PC-3 (cell line): ENCODE results near the gene LAMB4. TPM values are rescaled to one million over a fixed set of nuclear protein-coding genes. Genes with fewer than 3 reads are reported as not detected.

Experiments used
- ATAC-seq: fragments of 200-7000 bp; cut with Tn5 transposase; 2 replicates; pipeline ENCODE4 v1.9.1; 2020; ENCODE audit warnings: mild to moderate bottlenecking, moderate library complexity
- BruUV-seq: library from RNA; stranded (reverse); fragments of 400-500 nt; replicated peaks from 2 replicates; lab custom pipeline; 2021; lab: Mats Ljungman, UMichigan
- CTCF ChIA-PET: fragments of 300-600 bp; sonication (Branson Sonifier 250); formaldehyde crosslinking; loops from one replicate; lab custom pipeline; 2022; ENCODE audit warnings: antibody characterized with exemption; lab: Charles Lee
- POLR2A ChIA-PET: fragments of 300-600 bp; sonication (Branson Sonifier 250); formaldehyde crosslinking; loops from one replicate; lab custom pipeline; 2022; ENCODE audit warnings: antibody characterized with exemption; ENCODE audit not compliant: unreplicated experiment; lab: Charles Lee
- DNase-seq: peaks from one replicate; pipeline ENCODE4 v3.0.0-alpha.2; 2015
- H2AFZ ChIP-seq: fragments of 300-600 bp; sonication (generic); 2 replicates; pipeline ENCODE4 v1.6.0; 2016; ENCODE audit warnings: antibody characterized with exemption, low read length
- H3F3A ChIP-seq: fragments of 300-600 bp; sonication (generic); one replicate; pipeline ENCODE4 v1.6.0; 2017; ENCODE audit warnings: antibody characterized with exemption, low read length, control low read depth, mild to moderate bottlenecking; ENCODE audit not compliant: unreplicated experiment
- H3K27ac ChIP-seq: fragments of 300-600 bp; sonication (generic); 2 replicates; pipeline ENCODE4 v1.5.1; 2016; ENCODE audit warnings: mild to moderate bottlenecking, low read length
- H3K27me3 ChIP-seq: fragments of 300-600 bp; sonication (generic); 2 replicates; pipeline ENCODE4 v1.6.1; 2016; ENCODE audit warnings: low read length, mixed read lengths
- H3K36me3 ChIP-seq: fragments of 300-600 bp; sonication (generic); 2 replicates; pipeline ENCODE4 v1.6.1; 2016; ENCODE audit warnings: low read depth, mixed run types, low read length, mixed read lengths
- H3K4me1 ChIP-seq: fragments of 300-600 bp; sonication (generic); 2 replicates; pipeline ENCODE4 v1.5.1; 2016; ENCODE audit warnings: low read length; ENCODE audit not compliant: insufficient read depth
- H3K4me2 ChIP-seq: fragments of 300-600 bp; sonication (generic); 2 replicates; pipeline ENCODE4 v1.6.0; 2016; ENCODE audit warnings: low read length
- H3K4me3 ChIP-seq: fragments of 300-600 bp; sonication (generic); 2 replicates; pipeline ENCODE4 v1.5.1; 2016; ENCODE audit warnings: mild to moderate bottlenecking, low read length, mixed read lengths
- H3K79me2 ChIP-seq: fragments of 300-600 bp; sonication (generic); 2 replicates; pipeline ENCODE4 v1.6.1; 2017; ENCODE audit warnings: low read length, mixed read lengths
- H3K9ac ChIP-seq: fragments of 300-600 bp; sonication (generic); 2 replicates; pipeline ENCODE4 v1.6.0; 2016; ENCODE audit warnings: mild to moderate bottlenecking, low read length
- H3K9me2 ChIP-seq: fragments of 300-600 bp; sonication (generic); replicated peaks from 2 replicates; pipeline ENCODE4 v1.6.1; 2016; ENCODE audit warnings: mixed run types, low read length, mixed read lengths
- H3K9me3 ChIP-seq: fragments of 300-600 bp; sonication (generic); 2 replicates; pipeline ENCODE4 v1.6.1; 2016; ENCODE audit warnings: low read length, mixed read lengths
- H4K20me1 ChIP-seq: fragments of 300-600 bp; sonication (generic); 2 replicates; pipeline ENCODE4 v1.6.1; 2016; ENCODE audit warnings: low read length, mixed read lengths
- CTCF ChIP-seq: fragments of 300-600 bp; sonication (generic); conservative IDR thresholded peaks from 2 replicates; pipeline ENCODE4 v1.5.1; 2017; ENCODE audit warnings: antibody characterized with exemption, low read depth, mild to moderate bottlenecking, low read length
- EZH2 ChIP-seq: fragments of 300-600 bp; sonication (generic); IDR thresholded peaks from one replicate; pipeline ENCODE4 v1.6.1; 2017; ENCODE audit warnings: antibody characterized with exemption, mild to moderate bottlenecking, low read length; ENCODE audit not compliant: unreplicated experiment
- EZH2phosphoT487 ChIP-seq: fragments of 300-600 bp; sonication (generic); IDR thresholded peaks from 2 replicates; pipeline ENCODE4 v1.6.1; 2018; ENCODE audit warnings: mild to moderate bottlenecking, antibody characterized with exemption, low read length, borderline replicate concordance
- intact Hi-C: fragments of 100-400 bp; cut with micrococcal nuclease; formaldehyde crosslinking; loops from 2 replicates; pipeline ENCODE4 v1.9.0; 2023
- total RNA-seq: library from RNA; depleted of rRNA; stranded (reverse); fragments of >200 nt; gene quantifications from 2 replicates; pipeline ENCODE4 v1.2.3, GENCODE V29; 2014

Gene LAMB4
- total RNA-seq, 1 experiment from 2014 or later, result 0.04 TPM

- intact Hi-C loops, result loop anchor here (5.0 to 10.0 kb wide), 2 partner anchors 111 to 259 kb away; partner anchors contain the start of genes CBLL1 and DLD
- CTCF ChIA-PET, result no interaction called here
- no peaks in the 10 kb centered on the region for H3K9me3 ChIP-seq
- H3K27ac ChIP-seq, result peak overlapping the region; percentile 71
- ATAC-seq (no peak; the same call in 1 of the 2 replicates), DNase-seq (no peak)
- no peaks in the 10 kb centered on the region for H4K20me1 ChIP-seq
- peak overlapping the region; percentile 96 for H3K9ac ChIP-seq
- peaks cover 5% of the 10 kb centered on the region; the same call in 1 of the 2 replicates for H3K36me3 ChIP-seq
- H3K27me3 ChIP-seq, result no peaks in the 10 kb centered on the region
- peak overlapping the region; percentile 87 for H3K4me3 ChIP-seq
- no peak for TF ChIP-seq EZH2
- TF ChIP-seq EZH2phosphoT487, result no peak
- no peak for TF ChIP-seq CTCF
- peak overlapping the region; percentile 99 for H3K4me2 ChIP-seq
- peak overlapping the region; percentile 90 for H2AFZ ChIP-seq
- H3K9me2 ChIP-seq, result no peaks in the 10 kb centered on the region
- TSS peak; percentile 54 for BruUV-seq
- POLR2A ChIA-PET, result no interaction called here
- no peaks in the 10 kb centered on the region for H3F3A ChIP-seq
- peaks cover 47% of the 10 kb centered on the region for H3K4me1 ChIP-seq
- peaks cover 43% of the 10 kb centered on the region for H3K79me2 ChIP-seq
Observed at GRCh38 chr7:108003599-108003935, 126.6 kb downstream of the LAMB4 start.

- H3K9me2 ChIP-seq, result no peaks in the 10 kb centered on the region
- H4K20me1 ChIP-seq, result no peaks in the 10 kb centered on the region
- intact Hi-C loops, result loop anchor here (1.0 to 10.0 kb wide), 3 partner anchors 36 to 258 kb away; partner anchors contain the start of genes CBLL1 and DLD
- H3K4me3 ChIP-seq, result peak within 1 kb of the TSS; percentile 87
- H3F3A ChIP-seq, result no peaks in the 10 kb centered on the region
- ATAC-seq, result peak; percentile 64
- peak within 1 kb of the TSS; percentile 96 for H3K9ac ChIP-seq
- TF ChIP-seq EZH2phosphoT487 (no peak), CTCF (no peak), EZH2 (no peak)
- H2AFZ ChIP-seq, result peak within 1 kb of the TSS; percentile 90
- H3K9me3 ChIP-seq, result no peaks in the 10 kb centered on the region
- H3K4me1 ChIP-seq, result peaks cover 53% of the 10 kb centered on the region
- no peaks in the 10 kb centered on the region for H3K27me3 ChIP-seq
- BruUV-seq, result TSS peak; percentile 66
- H3K36me3 ChIP-seq, result peaks cover 10% of the 10 kb centered on the region; the same call in 1 of the 2 replicates
- H3K4me2 ChIP-seq, result peak within 1 kb of the TSS; percentile 99
- peak within 1 kb of the TSS; percentile 71 for H3K27ac ChIP-seq
- CTCF ChIA-PET, result no interaction called here
- peaks cover 49% of the 10 kb centered on the region for H3K79me2 ChIP-seq
- POLR2A ChIA-PET, result no interaction called here
- DNase-seq, result peak; percentile 69
Observed at GRCh38 chr7:108002726-108003598, 127.2 kb downstream of the LAMB4 start, which contains the start of gene LAMB1. LAMB1 (minus strand) TSS chr7:108003161; CDS start chr7:108002885, 276 bp downstream.
